Left renal cortex interstitium (tissue), 4 donors: ENCODE measurements around the gene GRIA3. TPM values are rescaled to one million over a fixed set of nuclear protein-coding genes. Genes with fewer than 3 reads are reported as not detected.

Experiments
- DNase-seq, 4 donors: peaks; one replicate each; pipeline ENCODE4 v3.0.0-alpha.2; 2013; ENCODE audit warnings: low read depth in 4 of 4, low spot score in 2 of 4, missing footprints in 1 of 4
- polyA plus RNA-seq, 4 donors: library from polyadenylated mRNA; unstranded; fragments of 120-200 nt; gene quantifications; one replicate each; pipeline ENCODE4 v1.2.1, GENCODE V29; 2013; ENCODE audit not compliant: insufficient read length in 4 of 4

GRIA3 gene
- polyA plus RNA-seq, 4 donors: 2.0 to 2.6 (median 2.3) TPM

GRCh38 chrX:123190096-123190495, 6.0 kb downstream of the GRIA3 start:
- no peak for DNase-seq

- no peak for DNase-seq
Measured at GRCh38 chrX:123193101-123193500, 9.0 kb downstream of the GRIA3 start.

- DNase-seq: no peak
Measured at GRCh38 chrX:123199338-123199737, 15.3 kb downstream of the GRIA3 start.

- DNase-seq: no peak
Measured at GRCh38 chrX:123201720-123202119, 17.6 kb downstream of the GRIA3 start.

GRCh38 chrX:123202523-123202922, 18.4 kb downstream of the GRIA3 start:
- no peak for DNase-seq

DNA sequence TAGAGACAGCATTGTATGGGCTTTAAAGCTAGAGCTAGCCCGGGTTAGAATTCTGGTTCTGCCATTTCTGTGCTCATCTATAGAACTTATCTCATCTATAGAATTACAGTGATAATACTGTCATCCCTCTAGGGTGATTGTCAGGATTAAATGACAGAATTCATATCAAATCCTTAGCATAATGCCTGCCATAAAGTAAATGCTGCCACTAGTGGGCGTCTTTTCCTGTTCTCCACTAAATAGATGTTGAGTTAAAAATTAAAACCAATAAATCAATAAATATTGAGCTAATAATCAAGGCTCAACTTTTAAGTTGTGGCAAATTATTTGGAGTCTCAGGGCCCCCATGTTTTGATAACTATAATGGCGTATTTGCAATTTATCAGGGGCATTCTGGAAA, 19.7 kb downstream of the GRIA3 start:
- no peak for DNase-seq

GRCh38 chrX:123206176-123206575, 22.1 kb downstream of the GRIA3 start:
- DNase-seq: no peak

GRCh38 chrX:123210252-123210651, 26.2 kb downstream of the GRIA3 start:
- no peak for DNase-seq

- no peak for DNase-seq
Measured at GRCh38 chrX:123215397-123216089, 31.5 kb downstream of the GRIA3 start.

- no peak for DNase-seq
Measured at GRCh38 chrX:123217077-123217476, 33.0 kb downstream of the GRIA3 start.

GRCh38 chrX:123217728-123218127, 33.6 kb downstream of the GRIA3 start:
- no peak for DNase-seq

- no peak for DNase-seq
Measured at GRCh38 chrX:123219916-123220315, 35.8 kb downstream of the GRIA3 start.

DNA sequence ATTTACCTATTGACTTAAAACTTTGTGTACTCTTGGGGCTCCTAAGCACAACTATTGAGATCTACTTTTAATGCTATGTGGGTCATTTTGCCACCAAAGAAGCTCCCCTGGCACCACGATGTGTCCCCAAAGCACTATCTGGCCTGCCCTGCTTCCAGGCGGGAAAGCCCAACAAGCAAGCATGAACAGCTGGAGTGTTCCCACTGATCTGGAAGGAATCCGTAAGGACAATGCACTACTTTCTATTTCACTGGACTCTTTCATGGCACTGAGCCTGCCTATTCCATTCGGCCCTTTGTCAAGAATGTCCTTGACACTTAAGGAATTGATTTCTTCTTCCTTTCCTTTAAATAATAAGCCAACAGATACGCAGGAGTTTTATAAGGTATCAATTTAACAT, 38.8 kb downstream of the GRIA3 start:
- no peak for DNase-seq

DNA sequence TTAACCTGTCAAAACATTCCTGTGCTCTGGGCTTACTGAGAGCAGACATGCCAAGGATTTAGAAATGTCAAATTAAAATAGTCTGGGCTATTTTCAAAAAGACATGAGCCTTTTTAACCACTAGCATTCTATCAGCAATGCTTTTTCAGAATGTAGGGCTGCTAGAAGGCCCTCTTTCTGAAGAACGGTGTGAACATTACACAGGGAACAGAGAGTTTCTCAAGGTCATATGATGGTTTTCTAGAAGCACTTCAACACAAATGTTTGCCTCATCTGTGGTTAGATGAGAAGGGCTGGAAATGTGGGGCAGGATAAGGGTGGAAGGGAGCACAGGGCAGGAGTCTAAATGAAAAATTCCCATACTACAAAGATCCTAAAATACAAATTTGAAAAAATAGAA, 39.3 kb downstream of the GRIA3 start:
- DNase-seq: no peak

DNA sequence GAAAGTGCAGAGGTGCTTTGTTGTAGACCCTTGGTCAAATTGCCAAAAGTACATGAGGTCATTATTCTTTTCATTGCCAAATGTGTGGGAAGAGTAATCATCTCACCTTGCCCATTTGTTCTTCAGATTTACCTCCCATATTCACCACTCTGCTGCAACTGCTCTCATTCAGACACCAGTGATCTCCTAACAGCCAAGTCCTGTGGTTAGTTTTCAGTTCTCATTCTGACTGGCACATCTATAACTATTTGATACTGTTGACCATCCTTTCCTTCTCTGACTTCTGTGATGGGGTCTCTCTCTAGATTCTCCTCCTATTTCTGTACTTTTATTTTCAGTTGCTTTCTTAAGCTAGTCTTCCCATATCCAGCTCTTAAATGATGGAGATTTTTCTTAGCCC, 39.8 kb downstream of the GRIA3 start:
- no peak for DNase-seq

DNA sequence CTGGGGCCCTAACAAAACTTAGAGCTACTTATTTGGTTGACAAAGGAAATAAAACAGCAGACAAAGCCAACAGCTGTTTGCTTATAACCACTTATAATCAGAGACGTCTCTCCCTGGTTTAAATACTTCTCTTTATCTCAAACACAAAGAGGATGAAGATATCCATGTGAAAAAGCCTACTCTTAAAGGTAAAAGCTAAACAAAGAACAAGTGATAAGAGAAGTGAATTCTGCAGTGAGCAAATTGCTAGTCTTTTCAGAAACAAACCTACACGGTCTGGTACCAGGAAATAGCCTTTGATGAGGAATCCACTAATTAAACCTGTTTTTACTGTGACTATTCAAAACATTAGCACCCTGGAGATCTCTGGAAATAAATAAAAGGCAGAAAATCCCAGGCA, 46.7 kb downstream of the GRIA3 start:
- DNase-seq: no peak

DNA sequence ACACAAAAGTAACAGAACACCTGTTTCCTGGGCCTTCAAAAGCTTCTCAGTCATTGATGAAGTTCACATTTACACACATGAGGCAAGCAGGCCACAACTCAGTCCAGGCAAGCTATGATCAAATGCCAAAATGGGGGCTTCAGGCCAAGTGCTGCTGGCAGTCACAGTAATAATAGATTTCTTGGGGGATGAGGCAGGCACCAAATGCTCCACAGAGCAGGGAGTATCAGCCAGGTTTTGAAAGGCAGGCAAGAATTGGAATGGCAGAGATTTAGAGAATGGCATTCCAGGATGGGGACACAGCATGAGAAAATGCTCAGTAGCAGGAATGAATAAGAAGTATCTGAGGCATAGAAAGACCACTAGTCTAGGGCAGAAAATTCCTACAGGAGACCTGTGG, 52.8 kb downstream of the GRIA3 start:
- no peak for DNase-seq

GRCh38 chrX:123237271-123237670, 53.2 kb downstream of the GRIA3 start:
- DNase-seq: no peak

DNA sequence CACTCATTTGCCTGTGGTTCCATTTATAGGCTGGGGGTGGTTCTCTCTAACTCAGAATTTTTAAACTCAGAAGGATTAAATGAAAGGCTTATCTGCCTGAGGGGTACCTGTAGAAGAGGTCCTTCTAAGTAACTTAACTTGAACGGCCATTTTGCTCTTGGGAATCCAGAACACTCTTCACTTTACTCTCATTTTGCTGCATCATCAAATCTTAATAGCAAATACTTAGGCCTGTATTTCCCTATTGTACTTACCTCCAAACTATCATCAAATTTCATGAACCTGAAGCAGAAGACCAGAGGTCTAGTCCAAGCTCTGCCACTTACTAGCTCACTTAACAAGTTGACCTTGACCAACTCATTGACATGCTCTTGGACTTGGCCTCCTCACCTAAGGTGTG, 70.4 kb downstream of the GRIA3 start:
- no peak for DNase-seq

- no peak for DNase-seq
Measured at GRCh38 chrX:123256378-123256777, 72.3 kb downstream of the GRIA3 start.

- no peak for DNase-seq
Measured at GRCh38 chrX:123260920-123261418, 76.9 kb downstream of the GRIA3 start.

- DNase-seq: no peak
Measured at GRCh38 chrX:123263270-123263669, 79.2 kb downstream of the GRIA3 start.

GRCh38 chrX:123263747-123264146, 79.7 kb downstream of the GRIA3 start:
- DNase-seq: no peak
